SK-N-SH treated with all-trans-retinoic acid at 6 μM for 48 hours (cell line): ENCODE results near the gene ASIC3.

Experiments
- ATAC-seq: fragments of 200-7000 bp; cut with Tn5 transposase; 3 replicates; pipeline ENCODE4 v1.9.1; 2020; ENCODE audit warnings: mild to moderate bottlenecking, moderate library complexity
- ARNTL ChIP-seq: fragments of 450-650 bp; formaldehyde crosslinking; IDR thresholded peaks from 2 replicates; pipeline ENCODE4 v1.5.0; 2020; ENCODE audit warnings: low read depth, mild to moderate bottlenecking, moderate library complexity, borderline replicate concordance
- BACH2 ChIP-seq: fragments of 250-450 bp; sonication (Bioruptor Pico); IDR thresholded peaks from 2 replicates; pipeline ENCODE4 v1.9.0; 2021; ENCODE audit warnings: mild to moderate bottlenecking, borderline replicate concordance
- CREB5 ChIP-seq: fragments of 250-450 bp; sonication (Bioruptor Pico); IDR thresholded peaks from 2 replicates; pipeline ENCODE4 v1.5.1; 2020; ENCODE audit warnings: low read depth, mild to moderate bottlenecking, moderate library complexity
- CSDC2 ChIP-seq: fragments of 250-450 bp; sonication (Bioruptor Pico); IDR thresholded peaks from 2 replicates; pipeline ENCODE4 v1.5.0; 2020; ENCODE audit warnings: mild to moderate bottlenecking, moderate library complexity
- CSRNP3 ChIP-seq: fragments of 250-450 bp; sonication (Bioruptor Pico); IDR thresholded peaks from 2 replicates; pipeline ENCODE4 v1.5.1; 2021; ENCODE audit warnings: mild to moderate bottlenecking, moderate library complexity
- GLIS3 ChIP-seq: fragments of 250-450 bp; sonication (Bioruptor Pico); IDR thresholded peaks from 2 replicates; pipeline ENCODE4 v1.5.0; 2020; ENCODE audit warnings: mild to moderate bottlenecking, moderate library complexity
- ISL1 ChIP-seq: fragments of 250-450 bp; sonication (Bioruptor Pico); IDR thresholded peaks from 2 replicates; pipeline ENCODE4 v2.1.2; 2022; ENCODE audit warnings: mild to moderate bottlenecking, moderate library complexity
- OSR1 ChIP-seq: fragments of 250-450 bp; sonication (Bioruptor Pico); IDR thresholded peaks from 2 replicates; pipeline ENCODE4 v1.8.0; 2022; ENCODE audit warnings: moderate library complexity, mild to moderate bottlenecking, inconsistent platforms
- PATZ1 ChIP-seq: fragments of 250-450 bp; sonication (Bioruptor Pico); IDR thresholded peaks from 2 replicates; pipeline ENCODE4 v1.8.0; 2020; ENCODE audit warnings: mild to moderate bottlenecking, moderate library complexity, borderline replicate concordance
- POU6F1 ChIP-seq: fragments of 250-450 bp; sonication (Bioruptor Pico); IDR thresholded peaks from 2 replicates; pipeline ENCODE4 v1.8.0; 2021; ENCODE audit warnings: low read depth, mild to moderate bottlenecking, moderate library complexity, borderline replicate concordance
- RARB ChIP-seq: fragments of 250-450 bp; sonication (Bioruptor Pico); IDR thresholded peaks from 2 replicates; pipeline ENCODE4 v1.8.0; 2021; ENCODE audit warnings: mild to moderate bottlenecking, moderate library complexity
- SNAI2 ChIP-seq: fragments of 250-450 bp; sonication (Bioruptor Pico); IDR thresholded peaks from 2 replicates; pipeline ENCODE4 v1.5.0; 2020; ENCODE audit warnings: mild to moderate bottlenecking, moderate library complexity
- TCF4 ChIP-seq: fragments of 250-450 bp; sonication (Bioruptor Pico); IDR thresholded peaks from 2 replicates; pipeline ENCODE4 v1.8.0; 2021; ENCODE audit warnings: mild to moderate bottlenecking, moderate library complexity, borderline replicate concordance
- TOX ChIP-seq: fragments of 250-450 bp; sonication (Bioruptor Pico); IDR thresholded peaks from 2 replicates; pipeline ENCODE4 v1.8.0; 2021; ENCODE audit warnings: mild to moderate bottlenecking, moderate library complexity, borderline replicate concordance
- TSHZ2 ChIP-seq: fragments of 250-450 bp; sonication (Bioruptor Pico); IDR thresholded peaks from 2 replicates; pipeline ENCODE4 v1.5.0; 2020; ENCODE audit warnings: mild to moderate bottlenecking, moderate library complexity
- ZC3H10 ChIP-seq: fragments of 250-450 bp; sonication (Bioruptor Pico); IDR thresholded peaks from 2 replicates; pipeline ENCODE4 v1.5.1; 2021; ENCODE audit warnings: mild to moderate bottlenecking, moderate library complexity
- ZFP3 ChIP-seq: fragments of 250-450 bp; sonication (Bioruptor Pico); IDR thresholded peaks from 2 replicates; pipeline ENCODE4 v1.5.0; 2020; ENCODE audit warnings: mild to moderate bottlenecking, moderate library complexity
- ZFP30 ChIP-seq: fragments of 450-650 bp; formaldehyde crosslinking; IDR thresholded peaks from 2 replicates; pipeline ENCODE4 v1.5.0; 2022; ENCODE audit warnings: mild to moderate bottlenecking, moderate library complexity
- ZNF565 ChIP-seq: fragments of 450-650 bp; formaldehyde crosslinking; conservative IDR thresholded peaks from 2 replicates; pipeline ENCODE4 v1.5.0; 2020; ENCODE audit warnings: low read depth, mild to moderate bottlenecking, moderate library complexity
- ZNF70 ChIP-seq: fragments of 450-650 bp; formaldehyde crosslinking; IDR thresholded peaks from 2 replicates; pipeline ENCODE4 v1.5.0; 2020; ENCODE audit warnings: mild to moderate bottlenecking, moderate library complexity
- ZNF8 ChIP-seq: fragments of 450-650 bp; formaldehyde crosslinking; IDR thresholded peaks from 2 replicates; pipeline ENCODE4 v1.5.0; 2020; ENCODE audit warnings: mild to moderate bottlenecking, moderate library complexity

The ASIC3 gene

GRCh38 chr7:151086802-151087244, 38.5 kb downstream of the ASIC3 start:
- peak; percentile 1; the same call in 1 of the 3 replicates for ATAC-seq
- no peak for TF ChIP-seq GLIS3 (CRISPR knock-in tag)
- no peak for TF ChIP-seq CREB5 (CRISPR knock-in tag)
- TF ChIP-seq ZNF8 (CRISPR knock-in tag), result no peak
- no peak for TF ChIP-seq ZFP3 (CRISPR knock-in tag)
- no peak for TF ChIP-seq CSRNP3 (CRISPR knock-in tag)
- no peak for TF ChIP-seq POU6F1 (CRISPR knock-in tag)
- TF ChIP-seq TOX (CRISPR knock-in tag), result no peak
- no peak for TF ChIP-seq ISL1 (CRISPR knock-in tag)
- no peak for TF ChIP-seq BACH2 (CRISPR knock-in tag)
- no peak for TF ChIP-seq ZC3H10 (CRISPR knock-in tag)
- no peak for TF ChIP-seq RARB
- TF ChIP-seq OSR1 (CRISPR knock-in tag), result no peak
- no peak for TF ChIP-seq SNAI2 (CRISPR knock-in tag)
- TF ChIP-seq CSDC2 (CRISPR knock-in tag), result no peak
- no peak for TF ChIP-seq ARNTL (CRISPR knock-in tag)
- no peak for TF ChIP-seq TSHZ2 (CRISPR knock-in tag)
- TF ChIP-seq TCF4 (CRISPR knock-in tag), result no peak

- TF ChIP-seq TCF4 (CRISPR knock-in tag) (peak; percentile 25; the same call in 1 of the 2 replicates), POU6F1 (CRISPR knock-in tag) (no peak)
- peak; percentile 57 for ATAC-seq
Observed at GRCh38 chr7:151087245-151088018, 39.1 kb downstream of the ASIC3 start.

- no peak; the same call in 2 of the 3 replicates for ATAC-seq
- TF ChIP-seq ZFP3 (CRISPR knock-in tag) (no peak), ZNF70 (no peak), ZNF565 (CRISPR knock-in tag) (no peak), POU6F1 (CRISPR knock-in tag) (no peak), CSDC2 (CRISPR knock-in tag) (no peak), BACH2 (CRISPR knock-in tag) (no peak), SNAI2 (CRISPR knock-in tag) (no peak), PATZ1 (CRISPR knock-in tag) (no peak), ZFP30 (CRISPR knock-in tag) (no peak), ARNTL (CRISPR knock-in tag) (no peak)
Observed at GRCh38 chr7:151088019-151088855, 39.9 kb downstream of the ASIC3 start.
